GM18519 (cell line): ENCODE measurements around the gene DNAH1.
"Not testable (repeated sequence)": the region's sequence is repeated elsewhere in the genome, so short reads cannot be mapped to it uniquely, and the experiment has no call there.

Experiments
- ATAC-seq: cut with Tn5 transposase; IDR thresholded peaks from one replicate; pipeline ENCODE4 v1.9.1; 2021; ENCODE audit warnings: mild to moderate bottlenecking, moderate library complexity; ENCODE audit not compliant: unreplicated experiment, low FRiP score

DNAH1 gene

GRCh38 chr3:52331091-52331490, 15.0 kb downstream of the DNAH1 start:
- no peak for ATAC-seq

- ATAC-seq, result no peak
Measured at GRCh38 chr3:52331906-52332305, 15.8 kb downstream of the DNAH1 start.

- no peak for ATAC-seq
Measured at GRCh38 chr3:52333869-52334557, 17.9 kb downstream of the DNAH1 start.

- not testable (repeated sequence) for ATAC-seq
Measured at GRCh38 chr3:52338131-52338530, 22.0 kb downstream of the DNAH1 start.

GRCh38 chr3:52339612-52340011, 23.5 kb downstream of the DNAH1 start:
- no peak for ATAC-seq

- no peak for ATAC-seq
Measured at GRCh38 chr3:52341123-52341522, 25.0 kb downstream of the DNAH1 start.

GRCh38 chr3:52343946-52344600, 28.0 kb downstream of the DNAH1 start:
- no peak for ATAC-seq

- no peak for ATAC-seq
Measured at GRCh38 chr3:52345521-52346109, 29.5 kb downstream of the DNAH1 start.

GRCh38 chr3:52346623-52347530, 30.8 kb downstream of the DNAH1 start:
- ATAC-seq, result no peak

- ATAC-seq, result no peak
Measured at GRCh38 chr3:52347716-52348635, 31.9 kb downstream of the DNAH1 start.

- ATAC-seq, result no peak
Measured at GRCh38 chr3:52349131-52349530, 33.0 kb downstream of the DNAH1 start.

- no peak for ATAC-seq
Measured at GRCh38 chr3:52349611-52350395, 33.7 kb downstream of the DNAH1 start.

- no peak for ATAC-seq
Measured at GRCh38 chr3:52350416-52350815, 34.3 kb downstream of the DNAH1 start.

- ATAC-seq, result no peak
Measured at GRCh38 chr3:52350981-52351761, 35.1 kb downstream of the DNAH1 start.

GRCh38 chr3:52351762-52352368, 35.7 kb downstream of the DNAH1 start:
- ATAC-seq, result no peak

- ATAC-seq, result no peak
Measured at GRCh38 chr3:52352566-52352965, 36.4 kb downstream of the DNAH1 start.

GRCh38 chr3:52353291-52353855, 37.3 kb downstream of the DNAH1 start:
- ATAC-seq, result no peak

- no peak for ATAC-seq
Measured at GRCh38 chr3:52354676-52355075, 38.6 kb downstream of the DNAH1 start.
